Posterior cingulate gyrus (tissue), 11 donors: ENCODE results near the gene RBMX.
"Not testable (repeated sequence)": the region's sequence is repeated elsewhere in the genome, so short reads cannot be mapped to it uniquely, and the experiment has no call there.

Experiments
- DNase-seq, 10 donors: peaks; one replicate each; pipeline versions ENCODE4 v3.0.0 to v3.0.0-alpha.2; 2020 to 2021; ENCODE audit warnings: mixed read lengths in 3 of 10
- intact Hi-C: fragments of 100-400 bp; cut with DNase I; formaldehyde crosslinking; loops from one replicate; pipeline ENCODE4 v1.15.1; 2023

RBMX gene

GRCh38 chrX:136879001-136879687 is 1.4 kb downstream of the RBMX start:
- intact Hi-C loops, result no loop called here
- no peak for DNase-seq

GRCh38 chrX:136878423-136878822 is 2.1 kb downstream of the RBMX start:
- intact Hi-C loops, result no loop called here
- no peak for DNase-seq

GRCh38 chrX:136874114-136874513 is 6.4 kb downstream of the RBMX start:
- intact Hi-C loops, DNase-seq: not testable (repeated sequence)

- DNase-seq, intact Hi-C loops: not testable (repeated sequence)
Measured at GRCh38 chrX:136873210-136873609, 7.3 kb downstream of the RBMX start.

GRCh38 chrX:136872091-136872700 is 8.3 kb downstream of the RBMX start:
- intact Hi-C loops, result no loop called here
- DNase-seq, result no peak

GRCh38 chrX:136870064-136870463 is 10.5 kb downstream of the RBMX start:
- intact Hi-C loops, result no loop called here
- no peak for DNase-seq

- intact Hi-C loops, result no loop called here
- DNase-seq, result peak in 1 of 10 donors; percentile 57
Measured at GRCh38 chrX:136868283-136869055, 12.1 kb downstream of the RBMX start.

GRCh38 chrX:136867518-136867917 is 13.0 kb downstream of the RBMX start:
- DNase-seq, result no peak
- intact Hi-C loops, result no loop called here

GRCh38 chrX:136867096-136867491 is 13.4 kb downstream of the RBMX start:
- intact Hi-C loops, result no loop called here
- DNase-seq, result no peak

GRCh38 chrX:136866337-136867095 is 14.0 kb downstream of the RBMX start:
- intact Hi-C loops, result no loop called here
- DNase-seq, result no peak

- no peak for DNase-seq
- intact Hi-C loops, result no loop called here
Measured at GRCh38 chrX:136865270-136866158, 15.0 kb downstream of the RBMX start.

GRCh38 chrX:136863826-136864225 is 16.7 kb downstream of the RBMX start:
- DNase-seq, result no peak
- intact Hi-C loops, result no loop called here

GRCh38 chrX:136862546-136862945 is 18.0 kb downstream of the RBMX start:
- DNase-seq, result no peak
- intact Hi-C loops, result no loop called here

GRCh38 chrX:136861877-136862276 is 18.6 kb downstream of the RBMX start:
- intact Hi-C loops, result no loop called here
- no peak for DNase-seq

GRCh38 chrX:136858007-136858756 is 22.3 kb downstream of the RBMX start:
- intact Hi-C loops, result no loop called here
- DNase-seq, result no peak

- intact Hi-C loops, result no loop called here
- DNase-seq, result no peak
Measured at GRCh38 chrX:136856551-136856950, 24.0 kb downstream of the RBMX start.

- intact Hi-C loops, result no loop called here
- no peak for DNase-seq
Measured at GRCh38 chrX:136856050-136856449, 24.5 kb downstream of the RBMX start.

GRCh38 chrX:136851526-136851925 is 29.0 kb downstream of the RBMX start:
- DNase-seq, result no peak
- intact Hi-C loops, result no loop called here

GRCh38 chrX:136850441-136851175 is 29.9 kb downstream of the RBMX start:
- intact Hi-C loops, result no loop called here
- no peak for DNase-seq
